Measurements from ENCODE around the gene SHISAL2B.

DNA sequence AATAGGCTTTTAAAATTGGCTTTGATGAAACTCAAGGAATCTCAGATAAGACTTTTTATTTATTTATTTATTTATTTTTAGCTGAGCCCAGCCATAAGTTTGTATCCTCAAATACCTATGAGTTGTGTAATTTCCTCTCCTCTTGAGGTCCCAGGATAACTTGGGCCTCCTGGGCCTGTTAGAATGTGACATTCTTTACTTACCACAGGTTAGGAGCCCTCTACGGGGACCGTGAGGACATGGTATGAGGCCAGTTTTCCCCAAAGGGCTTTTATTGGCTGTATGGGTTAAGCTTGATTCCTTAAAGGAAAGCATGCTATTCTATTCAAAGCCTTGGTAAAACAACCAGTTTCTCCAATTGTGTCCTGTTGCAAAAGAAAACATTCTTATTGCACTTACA, 16.9 kb downstream of the SHISAL2B start:
- TF ChIP-seq, protein P1, sequence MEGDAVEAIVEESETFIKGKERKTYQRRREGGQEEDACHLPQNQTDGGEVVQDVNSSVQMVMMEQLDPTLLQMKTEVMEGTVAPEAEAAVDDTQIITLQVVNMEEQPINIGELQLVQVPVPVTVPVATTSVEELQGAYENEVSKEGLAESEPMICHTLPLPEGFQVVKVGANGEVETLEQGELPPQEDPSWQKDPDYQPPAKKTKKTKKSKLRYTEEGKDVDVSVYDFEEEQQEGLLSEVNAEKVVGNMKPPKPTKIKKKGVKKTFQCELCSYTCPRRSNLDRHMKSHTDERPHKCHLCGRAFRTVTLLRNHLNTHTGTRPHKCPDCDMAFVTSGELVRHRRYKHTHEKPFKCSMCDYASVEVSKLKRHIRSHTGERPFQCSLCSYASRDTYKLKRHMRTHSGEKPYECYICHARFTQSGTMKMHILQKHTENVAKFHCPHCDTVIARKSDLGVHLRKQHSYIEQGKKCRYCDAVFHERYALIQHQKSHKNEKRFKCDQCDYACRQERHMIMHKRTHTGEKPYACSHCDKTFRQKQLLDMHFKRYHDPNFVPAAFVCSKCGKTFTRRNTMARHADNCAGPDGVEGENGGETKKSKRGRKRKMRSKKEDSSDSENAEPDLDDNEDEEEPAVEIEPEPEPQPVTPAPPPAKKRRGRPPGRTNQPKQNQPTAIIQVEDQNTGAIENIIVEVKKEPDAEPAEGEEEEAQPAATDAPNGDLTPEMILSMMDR (IDR thresholded peaks at IDR 0.05; ENCODE audit: borderline replicate concordance, extremely low read depth, low read length, poor library complexity, severe bottlenecking): no peak
- TF ChIP-seq EZH2 (IDR thresholded peaks at IDR 0.05; ENCODE audit: borderline replicate concordance, low read depth, low read length, severe bottlenecking): no peak
